Measurements from ENCODE around the gene NFATC3.

Gene NFATC3

DNA sequence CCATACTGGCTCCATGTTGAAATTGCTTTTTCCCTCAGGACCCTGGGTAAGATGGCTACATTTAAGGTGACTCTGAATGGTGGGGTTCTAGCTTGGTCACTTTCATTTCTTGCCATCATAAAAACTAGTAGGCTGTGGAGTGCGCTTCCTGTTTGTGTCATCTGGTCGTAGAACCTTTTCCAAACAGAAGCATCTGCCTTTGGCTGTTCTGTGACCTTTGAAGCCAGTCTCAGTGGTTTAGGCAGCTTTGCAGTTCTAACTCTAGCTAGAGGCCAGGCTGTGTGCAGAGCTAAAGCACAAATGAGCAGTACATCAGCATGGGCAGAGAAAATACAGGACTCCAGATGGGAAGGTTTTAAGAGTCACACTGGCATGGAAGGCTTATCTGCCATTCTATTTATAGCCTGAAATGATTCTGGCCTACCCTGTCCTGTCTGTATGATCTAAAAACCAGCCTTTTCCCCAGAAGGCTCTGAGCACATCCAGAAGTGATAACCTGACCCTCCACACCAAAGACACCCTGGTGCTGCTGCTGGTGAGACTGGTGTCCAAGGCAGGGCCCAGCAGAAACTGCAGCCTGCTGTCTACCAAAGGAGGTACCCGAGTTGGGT lies 142.1 kb downstream of the NFATC3 start:
- no peak for TF ChIP-seq POLR2A (IDR thresholded peaks at IDR 0.05; ENCODE audit: low read depth, low read length)
- DNase-seq (ENCODE audit: insufficient read length, low spot score) (no peak), FAIRE-seq (no peak)

DNA sequence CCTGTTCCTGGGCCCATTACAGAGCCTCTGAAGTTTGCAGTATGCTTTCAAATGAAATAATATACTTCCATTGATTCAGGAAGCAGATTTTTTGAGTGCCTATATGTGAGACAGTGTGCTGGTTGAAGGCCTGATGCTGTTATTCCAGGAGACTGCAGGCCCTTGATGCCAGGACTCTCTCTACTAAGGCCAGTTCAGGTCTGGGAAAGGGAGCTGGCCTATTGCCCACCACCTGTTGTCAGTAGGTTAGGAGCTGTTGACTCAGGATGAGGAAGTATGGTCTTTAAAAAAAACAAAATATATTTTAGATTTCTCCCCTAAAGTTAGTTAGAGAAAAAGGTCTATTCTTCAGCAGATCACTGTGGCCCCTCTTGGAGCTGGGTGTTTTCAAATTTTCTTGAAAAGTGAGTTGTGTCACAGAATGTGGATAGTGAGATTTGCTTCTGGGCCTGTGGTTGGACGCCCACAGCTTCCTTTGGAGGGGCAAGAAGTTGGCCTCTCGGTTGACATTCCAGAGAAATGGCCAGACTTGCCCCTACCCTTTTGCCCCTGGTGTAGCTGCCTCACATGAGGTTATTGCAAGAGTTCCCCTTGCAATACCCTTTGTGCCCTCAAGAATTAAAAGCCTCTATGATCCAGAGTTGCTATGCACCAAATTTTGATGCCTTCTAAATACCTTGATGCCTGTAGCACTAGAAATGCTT lies 142.8 kb downstream of the NFATC3 start:
- no peak for FAIRE-seq
- no peak for TF ChIP-seq POLR2A (IDR thresholded peaks at IDR 0.05; ENCODE audit: low read depth, low read length)

DNA sequence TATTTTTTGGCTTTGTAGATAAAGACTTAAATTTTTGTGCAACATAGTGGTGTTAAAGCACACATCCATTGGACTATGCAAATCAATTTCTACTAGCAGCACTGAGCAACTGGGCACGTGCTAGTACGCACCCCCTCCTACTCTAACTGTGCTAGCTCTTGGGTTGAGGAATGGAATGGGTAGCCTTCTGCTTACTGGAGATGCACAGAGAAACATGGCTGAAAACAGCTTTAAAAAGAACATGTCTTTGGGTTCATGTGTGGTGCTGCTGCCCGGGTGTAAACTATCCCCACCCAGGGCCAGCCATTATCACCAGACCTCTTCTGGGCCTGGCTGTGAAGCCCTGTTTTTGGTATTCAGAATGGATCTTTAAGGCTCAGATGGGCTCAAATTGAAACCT lies 143.5 kb downstream of the NFATC3 start:
- no peak for FAIRE-seq
- TF ChIP-seq POLR2A (IDR thresholded peaks at IDR 0.05; ENCODE audit: low read depth, low read length) = no peak
- no peak for DNase-seq (ENCODE audit: insufficient read length, low spot score)

More for the DNA sequence above, 142.8 kb downstream of the NFATC3 start:
- no peak for DNase-seq (ENCODE audit: insufficient read length, low spot score)

DNA sequence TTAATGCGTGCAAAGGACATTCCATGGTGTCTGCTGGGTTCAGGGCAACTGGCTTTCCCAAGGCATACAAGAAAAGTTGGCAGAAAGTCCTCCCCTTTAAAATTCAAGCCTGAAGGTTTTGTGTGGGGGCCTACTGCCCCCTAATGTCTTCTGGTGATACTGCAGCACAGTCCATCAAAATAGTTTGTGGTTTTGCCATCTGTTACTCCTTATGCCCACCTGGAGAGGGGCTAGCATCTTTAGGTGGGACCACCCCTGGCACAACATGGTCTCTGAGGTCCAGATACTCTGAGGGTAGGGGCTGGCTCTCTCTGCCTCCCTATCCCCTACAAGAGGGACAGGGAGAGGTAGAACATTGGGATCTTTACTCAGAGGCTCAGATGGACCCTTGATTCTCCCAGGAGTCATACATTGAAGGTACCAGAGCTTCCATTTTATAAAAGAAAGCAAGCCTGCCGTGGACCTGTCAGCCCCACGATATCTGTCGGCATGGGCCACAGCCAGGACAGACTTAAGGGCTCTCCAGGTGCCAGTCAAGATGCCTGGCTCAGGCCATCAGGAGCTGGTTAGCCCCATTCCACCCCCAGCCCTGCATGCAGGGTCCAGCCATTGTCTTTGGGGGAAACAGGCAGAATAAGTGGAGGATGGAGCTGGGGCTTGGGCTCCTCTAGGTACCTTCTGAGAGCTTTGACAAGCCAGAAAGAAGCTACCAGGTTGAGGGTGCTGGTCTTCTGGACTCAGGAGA lies 144.4 kb downstream of the NFATC3 start:
- FAIRE-seq = peak; percentile 27
- no peak for TF ChIP-seq POLR2A (IDR thresholded peaks at IDR 0.05; ENCODE audit: low read depth, low read length)
- DNase-seq (ENCODE audit: insufficient read length, low spot score) = no peak

DNA sequence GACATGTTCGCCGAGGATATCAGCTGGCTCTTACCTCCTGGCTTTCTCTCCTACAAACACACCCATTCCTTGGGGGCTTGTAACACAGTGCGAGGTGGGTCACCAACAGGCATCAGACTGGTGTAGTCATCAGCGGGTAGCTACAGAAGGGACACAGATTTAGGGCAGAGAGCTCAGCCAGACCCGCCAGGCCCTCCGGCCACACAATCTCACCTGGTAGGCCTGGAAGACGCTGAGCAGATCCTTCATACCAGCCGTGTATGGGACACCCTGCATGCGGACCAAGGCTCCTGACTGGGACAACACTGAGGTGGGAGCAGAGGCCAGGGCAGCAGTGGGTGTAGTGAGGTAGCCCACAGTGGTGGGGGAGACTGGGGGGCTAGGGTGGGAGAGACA lies 145.0 kb downstream of the NFATC3 start:
- FAIRE-seq = no peak
- no peak for DNase-seq (ENCODE audit: insufficient read length, low spot score)
- TF ChIP-seq POLR2A (IDR thresholded peaks at IDR 0.05; ENCODE audit: low read depth, low read length) = no peak

DNA sequence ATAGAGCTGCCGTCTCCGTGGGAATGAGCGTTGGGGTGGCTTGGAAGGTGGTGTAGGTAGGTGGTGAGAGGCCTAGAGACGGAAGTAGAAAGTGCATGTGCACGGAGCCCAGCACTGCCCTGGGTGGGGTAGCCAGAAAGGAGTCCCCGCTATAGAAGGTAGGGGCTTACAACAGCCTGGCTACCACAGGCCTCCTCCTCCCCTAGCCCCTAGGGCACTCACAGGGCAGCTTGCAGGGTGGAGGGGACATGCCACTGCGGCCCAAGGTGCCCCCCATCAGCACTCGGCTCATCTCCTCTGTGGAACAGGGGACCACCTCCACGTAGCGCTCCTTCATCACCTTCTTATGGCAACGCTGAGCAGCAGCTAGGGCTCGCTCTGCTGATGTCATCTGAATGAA lies 145.8 kb downstream of the NFATC3 start:
- no peak for TF ChIP-seq POLR2A (IDR thresholded peaks at IDR 0.05; ENCODE audit: low read depth, low read length)
- no peak for FAIRE-seq
- no peak for DNase-seq (ENCODE audit: insufficient read length, low spot score)

DNA sequence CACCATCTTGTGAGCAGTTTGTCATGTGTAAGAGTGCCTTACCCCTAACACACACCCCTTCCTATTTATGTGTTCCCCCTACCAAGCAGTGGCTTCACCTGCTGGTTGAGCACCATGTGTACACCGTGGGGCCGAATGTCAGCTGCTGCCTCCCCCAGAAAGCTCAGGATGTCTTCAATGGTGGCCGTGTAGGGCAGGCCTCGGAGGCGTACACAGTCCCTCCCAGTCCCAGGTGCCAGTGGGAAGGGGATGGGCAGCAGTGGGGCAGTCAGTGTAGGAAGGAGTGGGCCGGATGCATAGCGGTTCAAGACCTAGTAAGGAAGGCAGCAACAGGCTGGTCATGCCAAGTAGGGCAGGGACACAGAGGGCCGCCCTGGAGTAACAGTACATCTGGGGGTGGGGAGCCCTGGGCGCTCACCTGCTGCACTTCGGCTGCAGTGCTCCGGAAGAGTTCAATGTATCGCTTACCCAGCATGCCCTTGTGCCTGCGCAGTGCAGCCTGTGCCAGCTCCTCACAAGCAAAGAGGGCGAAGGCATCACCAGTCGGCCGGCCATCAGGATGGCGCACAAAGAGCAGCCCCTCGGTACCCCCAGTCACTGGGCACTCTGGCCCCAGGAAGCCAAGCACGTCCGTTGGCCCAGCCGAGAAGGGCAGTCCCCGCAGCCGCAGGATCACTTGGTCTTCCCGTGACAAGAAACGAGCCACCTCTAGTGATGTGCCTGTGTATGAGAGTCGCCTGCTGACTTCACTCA lies 146.4 kb downstream of the NFATC3 start:
- no peak for TF ChIP-seq POLR2A (IDR thresholded peaks at IDR 0.05; ENCODE audit: low read depth, low read length)
- DNase-seq (ENCODE audit: insufficient read length, low spot score) = no peak
- FAIRE-seq = no peak

DNA sequence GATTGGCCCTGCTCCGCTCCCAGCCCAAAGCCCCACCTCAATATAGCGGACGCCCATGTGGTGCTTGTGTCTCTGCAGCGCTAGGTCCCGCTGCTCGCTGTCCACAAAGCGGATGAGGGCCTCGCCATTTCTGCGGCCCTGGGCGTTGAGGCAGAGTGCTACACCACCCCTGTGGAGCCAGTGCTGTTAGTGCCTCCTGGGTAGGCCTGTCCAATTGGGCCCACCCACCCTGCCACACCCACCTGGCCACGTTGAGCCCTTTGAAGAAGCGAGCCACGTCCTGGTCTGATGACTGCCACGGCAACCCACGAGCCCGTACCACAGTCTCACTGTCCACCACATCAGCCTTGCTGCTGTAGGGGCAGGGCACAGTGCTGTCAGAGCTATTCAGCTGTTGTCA lies 147.2 kb downstream of the NFATC3 start:
- no peak for TF ChIP-seq POLR2A (IDR thresholded peaks at IDR 0.05; ENCODE audit: low read depth, low read length)
- FAIRE-seq = no peak
- DNase-seq (ENCODE audit: insufficient read length, low spot score) = no peak

DNA sequence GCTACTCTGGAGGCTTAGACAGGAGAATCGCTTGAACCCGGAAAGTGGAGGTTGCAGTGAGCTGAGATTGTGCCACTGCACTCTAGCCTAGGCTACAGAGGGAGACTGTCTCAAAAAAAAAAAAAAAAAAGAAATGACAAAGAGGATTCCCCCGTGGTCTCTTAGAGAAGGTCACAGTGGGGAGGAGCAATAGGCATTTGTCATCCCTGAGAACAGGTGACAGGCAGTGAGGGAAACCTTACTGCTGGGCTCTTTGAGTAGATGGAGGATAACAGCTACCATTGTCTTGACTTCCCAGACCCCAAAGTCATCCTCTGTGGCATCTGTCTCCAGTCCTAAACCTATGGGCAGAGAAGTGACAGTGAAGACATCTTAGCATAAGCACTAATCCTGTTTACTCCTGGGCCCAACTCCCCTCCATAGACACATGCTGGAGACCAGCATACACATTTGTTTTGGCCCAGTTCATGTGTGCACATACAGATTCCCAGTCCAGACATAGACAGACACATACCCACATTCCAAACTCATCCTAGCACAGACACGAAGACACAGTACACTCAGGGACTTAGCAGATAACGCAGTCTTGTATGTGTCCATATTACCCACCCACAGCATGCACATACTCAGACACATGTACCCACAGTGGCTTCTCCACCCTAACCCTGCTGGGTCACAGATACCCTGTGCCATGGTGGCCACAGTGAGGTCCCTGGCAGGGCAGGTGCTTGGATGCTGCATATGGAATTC lies 148.1 kb downstream of the NFATC3 start:
- no peak for FAIRE-seq
- TF ChIP-seq POLR2A (IDR thresholded peaks at IDR 0.05; ENCODE audit: low read depth, low read length) = no peak
- no peak for DNase-seq (ENCODE audit: insufficient read length, low spot score)

DNA sequence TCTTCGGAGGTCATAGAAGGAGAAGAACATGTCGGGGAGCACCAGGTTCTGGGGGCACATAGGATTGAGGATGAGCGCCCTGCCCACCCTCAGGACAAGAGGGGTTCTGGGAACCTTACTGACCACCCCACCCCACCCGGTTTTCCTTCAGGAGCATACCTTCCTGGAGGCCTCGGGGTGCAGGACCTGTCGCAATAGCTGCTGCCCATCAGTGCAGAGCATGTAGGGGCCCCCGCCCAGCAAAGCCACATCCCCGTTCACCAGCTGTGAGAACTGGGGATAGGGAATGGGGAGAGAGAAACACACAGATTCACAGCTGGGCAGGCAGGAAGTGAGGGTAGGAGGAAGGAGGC lies 148.6 kb downstream of the NFATC3 start:
- DNase-seq (ENCODE audit: insufficient read length, low spot score) (no peak), FAIRE-seq (no peak)
- TF ChIP-seq POLR2A (IDR thresholded peaks at IDR 0.05; ENCODE audit: low read depth, low read length) = no peak

DNA sequence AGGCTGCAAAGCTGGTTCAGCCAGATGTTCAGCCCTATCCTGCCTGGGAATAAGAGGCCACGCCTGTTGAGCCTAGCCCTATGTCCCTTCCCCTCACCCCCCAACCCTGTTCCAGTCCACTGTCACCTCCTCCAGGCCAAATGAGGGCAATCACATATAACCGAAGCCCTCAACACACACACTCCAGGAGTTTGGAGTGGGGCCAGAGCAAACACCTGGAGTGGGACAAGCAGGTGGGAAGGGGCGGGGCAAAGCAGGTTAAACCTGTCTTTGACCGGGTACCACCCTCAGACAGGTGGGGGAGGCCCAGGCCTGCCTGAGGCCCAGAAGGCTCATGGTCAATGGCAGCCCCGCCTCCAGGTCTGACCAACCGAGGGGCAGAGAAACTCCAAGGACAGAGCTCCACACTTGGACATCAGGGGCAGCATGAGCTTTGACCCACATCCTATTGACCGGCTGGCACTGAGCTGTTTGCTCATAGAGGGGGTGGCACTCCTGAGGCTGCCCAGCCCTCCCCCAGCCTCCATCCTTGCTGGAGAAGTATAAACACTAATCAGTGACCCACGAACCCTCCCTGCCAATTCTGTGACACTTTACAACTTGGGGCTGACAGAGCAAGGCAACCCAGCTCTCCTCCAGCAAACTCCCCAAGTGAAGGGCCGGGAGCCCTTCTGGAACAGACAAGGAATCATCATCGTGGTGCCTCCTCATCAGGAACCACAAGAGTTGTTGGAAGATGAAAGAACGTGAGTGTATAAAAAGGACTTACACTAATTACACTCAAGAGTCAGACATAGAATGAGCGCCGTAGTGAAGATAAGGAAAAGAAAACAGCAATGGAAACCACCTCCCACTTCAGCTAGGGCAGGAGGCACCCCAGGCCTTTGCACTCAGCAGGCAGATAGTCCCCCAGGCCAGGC lies 149.3 kb downstream of the NFATC3 start:
- no peak for TF ChIP-seq POLR2A (IDR thresholded peaks at IDR 0.05; ENCODE audit: low read depth, low read length)
- DNase-seq (ENCODE audit: insufficient read length, low spot score) = no peak
- no peak for FAIRE-seq

DNA sequence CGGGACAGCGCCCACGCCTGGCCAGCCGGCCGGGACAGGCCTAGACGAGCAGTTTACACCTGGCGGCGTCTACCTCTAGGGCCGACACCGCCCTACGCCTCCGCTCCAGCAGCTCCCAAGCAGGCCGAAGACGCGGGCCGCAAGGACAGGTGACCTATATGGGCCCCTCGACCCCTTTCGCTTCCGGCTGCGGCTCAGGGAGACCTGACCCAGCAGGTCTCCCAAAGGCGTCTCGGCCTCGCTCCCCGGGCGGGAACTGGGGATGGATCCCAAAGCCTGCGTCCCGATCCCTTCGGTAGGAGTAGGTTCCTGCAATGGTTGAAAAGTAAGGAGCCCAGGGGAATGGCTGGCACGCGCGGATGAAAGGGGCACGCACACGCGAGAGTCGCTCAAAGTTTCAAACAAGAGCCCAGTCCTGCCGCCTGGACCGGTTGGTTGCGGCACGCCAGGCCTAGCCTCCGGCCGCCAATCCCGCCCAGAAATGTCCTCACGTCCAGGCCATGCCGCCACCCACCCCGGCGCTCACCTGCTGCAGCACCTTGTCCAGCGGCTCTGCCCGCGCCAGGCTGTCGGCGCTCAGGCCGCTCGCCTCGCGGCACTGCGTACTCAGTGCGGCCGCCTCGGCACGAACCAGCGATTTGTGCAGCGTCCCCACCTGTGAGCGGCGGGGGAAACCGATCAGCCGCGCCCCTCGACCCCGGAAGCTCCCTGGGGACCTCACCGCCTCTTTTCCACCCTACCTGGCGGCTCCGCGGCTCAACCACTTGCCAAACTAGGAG lies 150.1 kb downstream of the NFATC3 start:
- FAIRE-seq (no peak), DNase-seq (ENCODE audit: insufficient read length, low spot score) (no peak)
- TF ChIP-seq POLR2A (IDR thresholded peaks at IDR 0.05; ENCODE audit: low read depth, low read length) = no peak

Measured in H54 (cell line).